NT2/D1 (cell line): ENCODE measurements around the gene RBSN.

ENCODE experiments used
- DNase-seq: peaks from one replicate; pipeline ENCODE4 v3.0.0-alpha.2; 2011; ENCODE audit warnings: low read depth, low spot score
- H3K27me3 ChIP-seq: 2 replicates; pipeline ENCODE4 v1.6.0; 2011; ENCODE audit warnings: mild to moderate bottlenecking; ENCODE audit not compliant: insufficient read length, insufficient read depth
- H3K36me3 ChIP-seq: 2 replicates; pipeline ENCODE4 v1.6.1; 2011; ENCODE audit warnings: mild to moderate bottlenecking, low read length, mixed read lengths; ENCODE audit not compliant: insufficient read depth, insufficient read length
- H3K4me1 ChIP-seq: 2 replicates; pipeline ENCODE4 v1.5.1; 2011; ENCODE audit not compliant: insufficient read depth, insufficient read length
- H3K4me3 ChIP-seq: 2 replicates; pipeline ENCODE4 v1.5.1; 2011; ENCODE audit warnings: low read depth; ENCODE audit not compliant: insufficient read length
- H3K9ac ChIP-seq: 2 replicates; pipeline ENCODE4 v1.6.0; 2011; ENCODE audit warnings: low read depth; ENCODE audit not compliant: insufficient read length
- H3K9me3 ChIP-seq: 2 replicates; pipeline ENCODE4 v1.5.1; 2011; ENCODE audit warnings: mild to moderate bottlenecking, low read length; ENCODE audit not compliant: insufficient read depth
- SUZ12 ChIP-seq: IDR thresholded peaks from 2 replicates; pipeline ENCODE4 v1.6.1; 2011; ENCODE audit not compliant: insufficient read length, insufficient read depth; ENCODE audit errors: extremely low read depth
- YY1 ChIP-seq: IDR thresholded peaks from 2 replicates; pipeline ENCODE4 v1.6.1; 2011; ENCODE audit not compliant: insufficient read length, insufficient read depth
- ZNF274 ChIP-seq: IDR thresholded peaks from 2 replicates; pipeline ENCODE4 v1.6.1; 2011; ENCODE audit warnings: mild to moderate bottlenecking, low read depth, low read length

Gene RBSN

GRCh38 chr3:15083252-15083651, 15.7 kb downstream of the RBSN start:
- Histone ChIP-seq H3K9me3 (no peaks in the 10 kb centered on the region), H3K4me1 (no peaks in the 10 kb centered on the region), H3K27me3 (no peaks in the 10 kb centered on the region), H3K36me3 (peaks cover 84% of the 10 kb centered on the region), H3K9ac (no peak overlapping the region), H3K4me3 (no peak overlapping the region)
- no peak for TF ChIP-seq YY1
- TF ChIP-seq ZNF274: no peak
- TF ChIP-seq SUZ12: no peak
- DNase-seq: no peak

GRCh38 chr3:15081960-15082664, 16.8 kb downstream of the RBSN start:
- no peak for DNase-seq
- H3K9me3 ChIP-seq: no peaks in the 10 kb centered on the region
- no peak overlapping the region for H3K9ac ChIP-seq
- TF ChIP-seq SUZ12 (no peak), ZNF274 (no peak), YY1 (no peak)
- H3K27me3 ChIP-seq: no peaks in the 10 kb centered on the region
- H3K36me3 ChIP-seq: peaks cover 93% of the 10 kb centered on the region
- no peak overlapping the region for H3K4me3 ChIP-seq
- H3K4me1 ChIP-seq: no peaks in the 10 kb centered on the region

GRCh38 chr3:15079091-15079490, 19.9 kb downstream of the RBSN start:
- Histone ChIP-seq H3K36me3 (peaks cover 92% of the 10 kb centered on the region), H3K9me3 (no peaks in the 10 kb centered on the region), H3K9ac (no peak overlapping the region), H3K4me3 (no peak overlapping the region), H3K4me1 (no peaks in the 10 kb centered on the region), H3K27me3 (no peaks in the 10 kb centered on the region)
- no peak for DNase-seq
- no peak for TF ChIP-seq ZNF274
- TF ChIP-seq YY1: no peak
- TF ChIP-seq SUZ12: no peak

DNA sequence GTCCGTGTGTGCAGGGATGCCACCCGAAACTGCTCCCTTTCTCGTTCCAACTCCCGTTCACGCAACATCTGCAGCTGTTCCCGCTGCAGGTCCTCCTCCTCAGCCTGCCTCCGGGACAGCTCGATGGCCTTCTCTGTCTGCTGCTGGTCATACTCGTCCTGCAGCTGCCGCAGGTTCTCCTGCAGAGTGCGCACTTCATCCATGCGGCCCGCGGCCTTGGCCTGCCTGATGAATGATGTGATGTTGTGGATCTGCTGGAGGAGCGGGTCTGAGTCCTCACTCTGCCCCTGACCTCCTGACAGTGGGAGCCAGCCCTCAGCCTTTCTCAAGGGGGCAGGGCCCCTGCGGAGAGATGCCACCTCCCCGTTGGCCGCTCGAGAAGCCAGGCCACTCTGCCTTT, 24.4 kb downstream of the RBSN start:
- no peak for DNase-seq
- H3K4me1 ChIP-seq: no peaks in the 10 kb centered on the region
- H3K4me3 ChIP-seq: no peak overlapping the region
- H3K9ac ChIP-seq: no peak overlapping the region
- H3K27me3 ChIP-seq: no peaks in the 10 kb centered on the region
- TF ChIP-seq SUZ12 (no peak), YY1 (no peak), ZNF274 (no peak)
- H3K36me3 ChIP-seq: peaks cover 78% of the 10 kb centered on the region
- no peaks in the 10 kb centered on the region for H3K9me3 ChIP-seq

DNA sequence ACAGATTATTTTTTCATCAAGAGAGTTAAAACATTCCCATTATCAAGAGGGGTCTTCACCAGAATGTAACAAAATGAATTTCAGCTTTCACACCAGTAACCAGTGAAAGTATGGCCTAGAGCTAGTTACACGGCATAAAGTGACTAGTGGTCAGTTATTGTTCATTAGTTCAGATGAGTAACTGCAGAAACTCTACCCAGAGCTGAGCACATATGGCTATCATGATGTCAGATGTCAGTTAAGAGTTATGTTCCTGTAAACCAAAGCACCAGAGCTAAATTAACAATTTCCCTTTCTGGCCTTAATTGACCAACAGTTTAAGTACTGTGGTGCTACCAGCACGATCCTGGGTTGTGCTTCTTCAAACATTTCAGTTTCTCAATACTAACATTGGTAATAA, 27.2 kb downstream of the RBSN start:
- TF ChIP-seq ZNF274 (no peak), SUZ12 (no peak)
- no peak overlapping the region for H3K4me3 ChIP-seq
- no peaks in the 10 kb centered on the region for H3K27me3 ChIP-seq
- no peak for DNase-seq
- no peak overlapping the region for H3K9ac ChIP-seq
- no peaks in the 10 kb centered on the region for H3K9me3 ChIP-seq
- H3K4me1 ChIP-seq: no peaks in the 10 kb centered on the region
- peaks cover 53% of the 10 kb centered on the region for H3K36me3 ChIP-seq

GRCh38 chr3:15069441-15069840, 29.5 kb downstream of the RBSN start:
- no peak overlapping the region for H3K4me3 ChIP-seq
- no peaks in the 10 kb centered on the region for H3K4me1 ChIP-seq
- no peaks in the 10 kb centered on the region for H3K9me3 ChIP-seq
- TF ChIP-seq SUZ12 (no peak), ZNF274 (no peak), YY1 (no peak)
- H3K9ac ChIP-seq: no peak overlapping the region
- H3K27me3 ChIP-seq: peaks cover 7% of the 10 kb centered on the region
- no peak for DNase-seq
- peaks cover 32% of the 10 kb centered on the region for H3K36me3 ChIP-seq

GRCh38 chr3:15066467-15066866, 32.5 kb downstream of the RBSN start:
- no peak for DNase-seq
- H3K9me3 ChIP-seq: peaks cover 8% of the 10 kb centered on the region; the same call in 1 of the 2 replicates
- TF ChIP-seq YY1 (no peak), ZNF274 (no peak), SUZ12 (no peak)
- no peak overlapping the region for H3K4me3 ChIP-seq
- no peak overlapping the region for H3K9ac ChIP-seq
- H3K27me3 ChIP-seq: peaks cover 7% of the 10 kb centered on the region
- peaks cover 5% of the 10 kb centered on the region for H3K4me1 ChIP-seq
- peaks cover 21% of the 10 kb centered on the region for H3K36me3 ChIP-seq

DNA sequence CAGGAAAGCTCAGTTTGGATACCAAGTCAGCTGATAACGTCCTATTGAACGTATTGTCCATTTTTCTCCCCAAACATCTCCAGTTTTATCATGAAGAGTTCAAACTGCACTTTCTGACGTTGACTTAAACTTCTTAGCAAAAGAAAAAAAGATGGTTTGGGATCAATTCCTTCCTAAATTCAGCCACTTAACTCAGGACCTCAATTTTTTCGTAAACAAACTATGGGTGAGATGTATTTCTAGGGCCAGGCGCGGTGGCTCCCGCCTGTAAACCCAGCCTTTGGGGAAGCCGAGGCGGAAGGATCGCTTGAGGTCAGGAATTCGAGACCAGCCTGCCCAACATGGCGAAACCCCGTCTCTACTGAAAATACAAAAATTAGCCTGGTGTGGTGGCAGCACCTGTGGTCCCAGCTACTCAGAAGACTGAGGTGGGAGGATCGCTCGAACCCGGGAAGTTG, 33.4 kb downstream of the RBSN start:
- DNase-seq: no peak
- Histone ChIP-seq H3K4me1 (peaks cover 5% of the 10 kb centered on the region), H3K27me3 (peaks cover 7% of the 10 kb centered on the region), H3K4me3 (peak overlapping the region; percentile 99), H3K36me3 (peaks cover 18% of the 10 kb centered on the region), H3K9me3 (peaks cover 8% of the 10 kb centered on the region; the same call in 1 of the 2 replicates), H3K9ac (peak overlapping the region; percentile 98)
- no peak for TF ChIP-seq ZNF274
- no peak for TF ChIP-seq SUZ12
- no peak for TF ChIP-seq YY1
